Endometrial microvascular endothelial cells (primary cell): ENCODE measurements around the gene GNG7. TPM values are rescaled to one million over a fixed set of nuclear protein-coding genes. Genes with fewer than 3 reads are reported as not detected.
"Not testable (repeated sequence)": the region's sequence is repeated elsewhere in the genome, so short reads cannot be mapped to it uniquely, and the experiment has no call there.

Source experiments
- in situ Hi-C: cut with HindIII; loops from 2 replicates; pipeline ENCODE4 v1.10.0; 2017; ENCODE audit warnings: low sequenced_read_pairs, low pct_unique_long_range_greater_than_20kb; ENCODE audit errors: inconsistent ontology term
- total RNA-seq: library from RNA; depleted of rRNA; stranded (reverse); fragments of >200 nt; gene quantifications from one replicate; pipeline ENCODE4 v1.2.3, GENCODE V29; 2015; ENCODE audit errors: inconsistent ontology term

GNG7 gene
- total RNA-seq, 1 donor from 2014 or later: not detected

DNA sequence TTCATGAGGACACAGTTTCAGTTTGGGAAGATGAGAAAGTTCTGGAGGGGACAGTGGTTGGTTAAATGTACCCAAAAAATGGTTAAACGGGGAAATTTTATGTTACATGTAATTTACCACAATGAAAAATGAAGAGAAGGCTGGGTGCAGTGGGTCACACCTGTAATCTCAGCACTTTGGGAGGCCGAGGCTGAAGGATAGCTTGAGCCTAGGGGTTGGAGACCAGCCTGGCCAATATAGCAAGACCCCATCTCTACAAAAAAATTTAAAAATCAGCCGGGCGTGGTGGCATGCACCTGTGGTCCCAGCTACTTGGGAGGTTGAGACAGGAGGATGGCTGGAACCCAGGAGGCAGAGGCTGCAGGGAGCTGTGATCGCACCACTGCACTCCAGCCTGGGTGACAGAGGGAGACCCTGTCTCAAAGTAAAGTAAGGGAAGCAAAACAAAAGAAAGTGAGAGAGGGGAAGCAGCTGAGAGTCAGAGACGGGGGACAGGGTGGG is 17.2 kb downstream of the GNG7 start:
- in situ Hi-C loops: no loop called here

DNA sequence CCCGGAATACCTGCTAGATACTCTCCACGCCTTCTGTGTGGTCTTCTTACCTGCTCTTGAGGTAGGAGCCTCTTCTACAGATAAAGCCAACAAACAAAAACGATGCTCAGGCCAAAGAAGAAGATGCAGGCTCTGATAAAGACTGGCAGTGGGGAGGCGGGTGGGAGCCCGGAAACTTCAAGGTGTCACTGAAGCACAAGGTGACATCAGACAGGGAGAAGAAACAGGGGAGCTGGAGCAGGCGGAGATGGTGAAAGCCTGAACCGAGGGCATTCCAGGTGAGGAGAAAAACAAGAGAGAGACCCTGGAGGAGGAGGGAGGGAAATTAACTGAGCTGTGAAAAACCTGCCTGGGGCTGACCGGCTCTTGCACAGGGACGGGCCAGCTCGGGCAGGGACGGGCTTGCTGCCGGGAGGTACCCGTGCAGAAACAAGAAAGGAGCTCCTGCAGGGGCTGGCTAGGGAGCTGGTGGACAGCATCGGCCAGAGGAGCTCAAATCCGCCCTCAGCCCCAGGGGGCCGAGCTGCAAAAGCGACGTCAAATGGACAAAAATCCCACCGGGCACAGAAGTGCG is 19.0 kb downstream of the GNG7 start:
- in situ Hi-C loops: no loop called here

DNA sequence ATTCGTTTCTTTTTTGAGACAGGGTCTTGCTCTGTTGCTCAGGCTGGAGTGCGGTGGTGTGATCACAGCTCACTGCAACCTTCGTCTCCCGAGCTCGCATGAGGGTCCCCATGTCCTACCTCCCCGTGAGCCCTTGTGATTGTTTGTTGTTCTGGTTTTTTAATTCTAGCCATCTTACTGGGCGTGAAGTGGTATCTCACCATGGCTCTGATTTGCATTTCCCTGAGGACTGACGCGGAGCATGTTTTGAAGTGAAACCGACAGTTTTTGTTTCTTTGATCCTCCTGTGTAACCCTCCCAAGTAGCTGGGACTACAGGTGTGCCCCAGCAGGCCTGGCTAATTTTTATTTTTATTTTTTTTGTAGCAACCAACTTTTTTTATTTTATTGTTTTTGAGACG is 21.7 kb downstream of the GNG7 start:
- in situ Hi-C loops: no loop called here

DNA sequence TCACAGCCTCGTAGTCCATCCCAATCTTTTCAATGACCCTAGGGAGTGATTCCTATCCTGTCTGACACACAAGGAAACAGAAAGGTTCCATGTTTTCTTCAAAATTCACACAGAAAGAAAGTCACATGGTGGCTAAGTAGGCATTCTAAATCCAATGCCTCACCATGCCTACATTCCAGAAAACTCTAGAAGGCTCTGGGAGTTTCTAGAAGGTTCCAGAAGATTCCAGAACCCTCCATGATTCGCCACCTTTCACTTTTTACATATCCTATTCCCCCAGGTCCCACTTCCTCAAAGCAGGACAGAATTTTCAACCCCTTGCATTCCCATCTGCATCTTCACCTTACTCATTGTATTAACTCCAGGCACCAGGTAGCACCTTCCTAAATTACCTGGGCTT is 23.1 kb downstream of the GNG7 start:
- in situ Hi-C loops: no loop called here

DNA sequence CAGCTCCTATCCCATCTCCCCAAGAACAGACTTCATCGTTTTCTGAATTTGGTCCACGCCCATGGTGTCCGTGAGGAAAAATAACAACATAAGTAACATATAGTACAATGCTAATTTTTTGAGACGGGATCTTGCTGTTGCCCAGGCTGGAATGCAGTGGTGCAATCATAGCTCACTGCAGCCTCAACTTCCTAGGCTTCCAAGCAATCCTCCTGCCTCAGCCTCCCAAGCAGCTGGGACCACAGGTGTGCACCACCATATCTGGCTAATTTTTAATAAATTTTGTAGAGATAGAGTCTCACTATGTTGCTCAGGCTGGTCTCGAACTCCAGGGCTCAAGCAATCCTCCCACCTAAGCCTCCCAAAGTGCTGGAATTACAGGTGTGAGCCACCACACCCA is 23.5 kb downstream of the GNG7 start:
- in situ Hi-C loops: not testable (repeated sequence)

DNA sequence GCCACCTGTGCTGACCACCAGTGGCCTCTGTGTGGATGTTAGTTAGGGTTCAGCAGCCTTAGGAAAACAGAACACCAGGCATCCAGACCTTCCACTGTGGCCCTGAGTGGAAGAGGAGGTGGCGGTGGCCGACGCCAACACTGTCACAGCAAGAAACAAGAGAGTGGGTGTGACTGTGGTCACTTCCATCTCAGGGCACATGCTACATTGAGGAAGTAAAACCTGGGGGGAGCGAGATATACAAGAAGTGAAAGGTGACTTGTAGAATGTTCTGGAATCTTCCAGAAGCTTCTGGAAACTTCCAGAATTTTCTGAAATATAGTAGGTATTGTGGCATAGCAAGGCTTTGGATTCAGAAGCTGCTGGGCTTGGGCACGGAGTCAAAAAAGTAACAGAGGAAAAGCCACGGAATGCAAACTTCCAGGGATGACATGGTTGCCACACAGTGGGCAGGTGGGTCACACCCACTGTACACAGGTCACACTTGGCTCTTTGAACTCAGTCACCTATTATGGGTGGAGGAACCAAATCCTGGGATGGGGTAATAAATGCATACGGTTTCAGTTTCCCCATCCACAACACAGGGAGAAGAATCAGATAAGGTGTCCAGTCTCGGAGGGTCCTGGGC is 24.3 kb downstream of the GNG7 start:
- in situ Hi-C loops: no loop called here

DNA sequence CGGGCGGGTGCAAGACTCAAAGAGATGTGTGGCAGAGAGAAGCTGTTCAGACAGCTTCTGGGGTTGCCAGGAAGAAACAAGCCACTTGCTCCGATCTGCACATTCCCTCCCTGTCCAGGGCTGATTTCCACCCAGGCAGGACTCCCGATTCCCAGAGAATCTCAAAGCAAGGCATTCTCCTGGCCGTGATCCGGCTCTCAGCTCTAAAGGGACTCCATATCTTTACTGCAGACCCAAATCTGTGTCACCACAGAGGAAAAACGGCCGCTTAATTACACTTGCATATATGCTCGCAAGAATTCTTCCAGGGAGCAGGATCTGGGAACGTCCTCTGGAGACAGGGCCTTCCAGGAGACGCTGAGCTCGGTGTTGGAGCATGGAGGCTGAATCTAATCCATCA is 25.7 kb downstream of the GNG7 start:
- in situ Hi-C loops: no loop called here

DNA sequence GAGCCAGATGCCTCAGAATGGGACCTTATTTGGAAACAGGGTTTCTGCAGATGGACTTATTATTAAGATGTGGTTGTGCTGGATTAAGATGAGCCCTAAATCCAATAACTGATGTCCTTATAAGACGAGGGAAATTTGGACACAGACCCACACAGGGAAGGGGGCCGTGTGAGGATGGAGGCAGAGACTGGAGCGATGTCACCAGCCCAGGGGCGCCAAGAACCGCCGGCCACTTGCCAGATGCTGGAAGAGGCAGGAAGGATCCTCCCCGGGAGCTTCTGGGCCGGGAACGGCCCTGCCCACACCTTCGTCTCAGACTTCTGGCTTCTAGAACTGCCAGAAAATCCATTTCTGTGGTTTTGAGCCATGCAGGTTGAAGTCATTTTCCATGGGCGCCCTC is 26.6 kb downstream of the GNG7 start:
- in situ Hi-C loops: no loop called here

DNA sequence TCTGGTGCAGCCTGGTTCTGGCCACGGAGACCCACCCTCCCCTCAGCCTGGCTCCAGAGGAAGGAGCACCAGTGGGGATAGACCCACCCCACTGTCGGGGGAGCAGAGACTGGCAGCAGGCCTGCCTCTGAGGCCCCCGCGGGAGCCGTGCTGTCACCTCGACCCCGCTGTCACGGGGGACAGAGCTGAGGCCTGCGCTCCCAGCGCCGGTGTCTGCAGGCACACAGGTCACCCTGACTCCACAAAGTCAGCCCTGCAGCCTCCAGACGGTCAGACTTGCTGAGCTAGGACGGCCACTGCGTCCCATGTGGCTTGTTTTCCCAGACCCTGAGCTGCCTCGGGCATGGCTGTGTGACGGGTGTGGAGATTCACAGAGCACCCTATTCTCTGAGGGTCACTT is 32.3 kb downstream of the GNG7 start:
- in situ Hi-C loops: no loop called here

DNA sequence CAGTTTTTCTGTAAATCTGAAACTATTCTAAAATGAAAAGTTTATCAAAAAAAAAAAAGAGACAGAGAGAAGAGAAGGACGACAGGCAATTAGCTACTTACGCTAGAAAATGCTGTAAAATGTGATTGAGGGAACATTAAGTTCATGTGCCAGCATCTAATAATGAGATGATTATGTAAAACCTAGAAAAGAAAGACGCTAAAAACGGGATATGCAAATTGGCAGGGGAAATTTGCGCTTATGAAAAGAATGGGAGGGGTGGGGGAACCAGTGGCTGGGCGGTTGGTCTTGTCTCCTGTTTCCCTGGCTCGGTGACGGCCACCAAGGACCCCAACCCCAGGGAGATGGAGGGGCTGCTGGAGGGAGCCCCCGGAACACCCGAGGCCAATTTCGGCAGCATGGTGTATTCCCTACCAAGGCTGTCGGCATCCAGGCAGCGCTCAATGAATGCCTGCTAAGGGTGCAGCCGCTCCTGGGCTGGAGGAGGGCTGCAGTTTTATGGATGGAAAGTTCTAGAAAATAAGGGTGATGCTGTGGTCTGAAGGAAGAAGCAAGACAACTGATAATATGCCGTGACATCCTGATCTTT is 34.2 kb downstream of the GNG7 start:
- in situ Hi-C loops: no loop called here

DNA sequence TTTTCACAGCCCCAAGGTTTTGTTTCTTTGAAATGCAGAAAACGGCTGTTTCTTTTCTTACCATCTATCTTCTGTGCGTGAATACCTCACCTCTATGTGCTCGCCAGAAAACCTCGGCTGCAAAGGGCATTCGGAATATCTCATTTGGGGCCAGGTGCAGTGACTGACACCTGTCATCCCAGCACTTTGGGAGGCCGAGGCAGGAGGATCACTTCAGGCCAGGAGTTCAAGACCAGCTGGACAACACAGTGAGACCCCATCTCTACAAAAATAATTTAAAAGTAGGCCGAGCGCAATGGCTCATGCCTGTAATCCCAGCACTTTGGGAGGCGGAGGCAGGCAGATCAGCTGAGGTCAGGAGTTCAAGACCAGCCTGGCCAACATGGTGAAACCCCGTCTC is 35.1 kb downstream of the GNG7 start:
- in situ Hi-C loops: not testable (repeated sequence)

DNA sequence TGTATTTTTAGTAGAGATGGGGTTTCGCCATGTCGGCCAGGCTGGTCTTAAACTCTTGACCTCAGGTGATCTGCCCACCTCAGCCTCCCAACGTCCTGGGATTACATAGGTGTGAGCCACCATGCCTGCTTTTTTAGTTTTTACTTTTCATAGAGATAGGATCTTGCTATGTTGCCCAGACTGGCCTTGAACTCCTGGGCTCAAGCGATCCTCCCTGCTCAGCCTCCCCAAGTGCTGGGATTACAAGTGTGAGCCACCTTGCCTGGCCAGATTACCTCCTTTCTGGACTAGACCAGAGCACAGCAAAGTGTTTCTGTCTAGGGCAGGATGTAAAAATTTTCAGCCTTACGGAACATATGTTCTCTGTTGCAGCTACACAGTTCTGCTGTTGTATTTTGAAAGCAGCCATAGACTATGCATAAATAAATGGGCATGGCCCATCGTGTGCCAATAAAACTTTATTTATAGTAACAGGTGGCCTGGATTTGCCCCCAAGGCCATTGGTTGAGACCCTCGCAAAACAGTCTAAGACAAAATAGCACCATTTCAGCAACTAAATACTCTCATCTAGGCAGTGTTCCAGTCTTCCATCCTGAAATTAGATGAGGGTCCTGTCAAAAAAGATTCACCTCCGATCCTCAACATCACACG is 36.0 kb downstream of the GNG7 start:
- in situ Hi-C loops: no loop called here

DNA sequence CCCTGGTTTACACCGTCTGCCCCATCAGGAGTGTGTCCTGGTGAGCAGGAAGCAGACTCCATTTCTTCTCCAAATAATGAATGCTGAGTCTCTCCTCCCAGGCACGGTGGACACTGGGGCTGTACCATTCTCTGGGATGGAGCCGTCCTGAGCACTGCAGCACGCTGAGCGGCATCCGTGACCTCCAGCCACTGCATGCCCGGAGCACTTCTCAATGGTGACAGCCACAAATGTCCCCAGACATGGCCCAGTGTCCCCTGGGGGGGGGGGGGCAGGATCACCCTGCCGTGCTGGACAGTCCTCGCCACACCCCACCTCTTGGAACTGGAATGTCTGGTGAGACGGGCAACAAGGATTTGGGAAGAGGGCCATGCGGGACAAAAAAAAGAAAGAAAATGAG is 37.4 kb downstream of the GNG7 start:
- in situ Hi-C loops: no loop called here

DNA sequence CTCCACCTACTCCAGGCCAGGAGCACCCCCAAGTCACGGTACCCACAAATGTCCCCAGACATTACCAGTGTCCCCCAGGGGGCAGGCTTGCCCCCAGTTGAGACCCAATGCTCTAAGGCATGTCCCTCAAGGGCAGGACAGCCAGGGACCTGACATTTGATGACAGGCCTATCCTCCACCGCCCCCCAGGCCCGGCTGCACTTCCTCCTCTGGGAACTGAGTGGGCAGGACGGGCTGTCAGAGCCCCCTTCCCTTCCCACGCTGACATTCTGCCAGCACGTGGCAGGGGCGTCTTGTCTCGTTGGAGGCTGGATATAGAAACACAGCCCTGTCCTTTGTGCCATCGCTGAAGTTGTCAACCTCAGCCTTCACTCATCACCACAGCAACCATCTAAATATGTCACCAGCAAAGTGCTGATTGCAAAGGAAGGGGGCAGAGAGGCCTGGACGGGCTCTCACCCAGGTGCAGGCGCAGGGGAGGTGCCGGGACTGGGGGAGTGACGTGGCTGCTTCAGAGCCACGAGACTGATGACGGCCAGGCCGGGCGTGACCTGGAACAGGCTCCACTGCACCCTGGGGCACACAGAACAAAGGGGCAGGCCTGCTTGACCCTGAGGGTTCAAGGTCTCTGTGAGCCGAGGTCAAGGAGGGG is 38.4 kb downstream of the GNG7 start:
- in situ Hi-C loops: no loop called here

DNA sequence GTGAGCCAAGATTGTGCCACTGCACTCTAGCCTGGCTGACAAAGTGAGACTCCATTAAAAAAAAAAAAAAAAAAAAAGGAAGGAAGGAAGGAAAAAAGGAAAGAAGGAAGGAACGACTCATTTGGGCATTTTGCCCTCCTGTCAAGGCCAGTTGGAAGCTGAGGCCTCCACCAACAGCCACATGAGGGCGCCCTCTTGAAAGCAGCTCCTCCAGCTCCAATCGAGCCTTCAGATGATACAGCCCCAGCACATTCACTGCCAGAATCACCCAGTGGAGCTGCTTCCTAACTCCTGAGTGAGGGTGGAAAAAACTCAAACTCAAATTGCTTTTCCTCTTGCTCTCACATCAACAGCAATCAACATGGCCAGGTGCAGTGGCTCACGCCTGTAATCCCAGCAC is 40.9 kb downstream of the GNG7 start:
- in situ Hi-C loops: no loop called here

DNA sequence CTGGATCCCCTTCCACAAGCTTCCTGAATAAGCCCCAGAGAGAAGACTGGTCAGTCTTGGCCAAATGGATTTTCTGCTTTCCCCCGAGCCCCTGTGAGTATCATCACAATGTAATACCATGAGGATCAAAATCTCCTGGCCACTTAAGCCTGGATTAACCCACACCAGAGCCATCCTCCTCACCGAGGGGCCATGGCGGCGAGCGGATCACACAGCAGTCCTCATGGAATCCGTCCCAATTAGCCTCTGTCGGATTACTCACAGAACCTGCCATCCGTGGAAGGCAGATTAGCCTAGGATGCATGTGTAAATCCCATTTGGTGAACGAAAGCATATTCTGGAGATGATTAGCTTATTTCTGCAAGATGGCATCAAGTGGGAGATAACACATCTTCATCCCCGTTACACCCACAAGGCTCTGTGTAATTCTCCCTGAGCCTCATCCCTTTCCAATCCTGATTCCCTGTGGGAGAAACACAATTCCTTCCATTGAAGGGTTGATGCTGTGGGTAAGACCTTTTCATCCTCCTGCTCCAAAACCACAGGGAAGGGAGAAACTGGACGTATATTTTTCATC is 42.5 kb downstream of the GNG7 start:
- in situ Hi-C loops: no loop called here

DNA sequence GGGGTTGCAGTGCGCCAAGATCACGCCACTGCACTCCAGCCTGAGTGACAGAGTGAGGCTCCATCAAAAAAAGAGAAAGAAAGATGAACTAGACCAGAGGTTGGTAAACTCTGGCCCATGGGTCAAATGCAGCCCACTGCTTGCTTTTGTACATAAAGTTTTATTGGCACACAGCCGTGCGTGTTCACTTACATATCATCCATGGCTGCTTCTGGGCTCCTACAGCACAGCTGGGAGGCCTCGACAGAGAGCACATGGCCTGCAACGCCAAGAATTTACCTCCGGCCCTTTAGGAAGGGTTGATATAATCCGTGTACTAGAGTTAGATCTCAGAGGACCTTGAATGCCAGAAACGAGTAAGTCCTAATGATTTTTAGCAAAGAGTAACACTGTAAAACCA is 46.0 kb downstream of the GNG7 start:
- in situ Hi-C loops: no loop called here

DNA sequence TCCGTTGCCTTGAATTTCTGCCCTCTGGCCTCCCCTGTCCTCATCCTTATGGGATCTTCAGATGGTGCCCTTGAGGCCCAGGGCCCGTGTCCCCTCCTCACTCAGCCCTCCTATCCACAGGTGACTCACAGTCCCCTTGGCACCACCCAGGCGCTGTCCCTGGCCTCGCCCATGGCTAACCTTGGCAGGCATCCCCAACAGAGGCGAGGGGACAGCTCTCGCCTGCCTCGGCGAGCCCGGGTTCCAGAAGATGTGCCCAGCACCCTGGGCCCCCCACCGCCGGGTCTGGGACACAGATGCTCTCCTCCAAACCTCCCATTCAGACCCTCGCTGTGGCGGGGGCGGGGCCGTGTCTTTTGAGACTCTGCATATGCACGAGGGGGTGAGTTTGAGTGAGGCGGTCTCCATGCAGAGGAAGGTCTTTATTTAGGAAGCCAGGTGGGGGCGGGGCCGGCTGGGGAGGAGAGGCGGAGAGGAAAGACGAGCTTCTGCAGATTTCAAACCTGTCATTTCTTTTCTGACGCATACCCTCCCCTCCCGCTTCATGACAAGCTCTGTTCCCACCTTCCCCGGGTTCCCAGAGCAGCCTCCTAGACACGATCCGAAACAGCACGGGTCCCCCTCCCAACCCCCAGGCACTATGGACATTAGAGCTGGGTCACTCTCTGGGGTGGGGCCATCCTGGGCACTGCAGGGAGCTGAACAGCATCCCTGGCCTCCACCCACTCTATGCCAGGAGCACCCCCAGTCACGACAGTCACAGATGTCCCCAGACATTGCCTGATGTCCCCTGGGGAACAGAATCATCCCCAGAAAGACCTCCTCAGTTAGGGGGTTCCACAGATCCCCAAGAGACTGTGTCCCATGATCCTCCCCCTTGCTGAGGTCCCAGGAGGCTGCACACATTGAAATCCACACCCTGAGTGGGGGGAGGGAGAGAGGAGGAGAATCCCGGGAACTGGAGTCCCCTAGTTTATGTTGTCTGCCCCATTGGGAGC is 48.5 kb downstream of the GNG7 start:
- in situ Hi-C loops: no loop called here
